Ramos (cell line): ENCODE measurements around the gene CNPY3.
"Not testable (repeated sequence)": the region's sequence is repeated elsewhere in the genome, so short reads cannot be mapped to it uniquely, and the experiment has no call there.

Experiments
- in situ Hi-C: fragments of 300-500 bp; cut with MboI; formaldehyde crosslinking; loops from one replicate; pipeline ENCODE4 v1.14.3; 2022; ENCODE audit warnings: low sequenced_read_pairs; ENCODE audit not compliant: unreplicated experiment

CNPY3 gene

GRCh38 chr6:42911171-42912021 lies 17.9 kb upstream of the CNPY3 start:
- in situ Hi-C loops = no loop called here

GRCh38 chr6:42914546-42914945 lies 14.7 kb upstream of the CNPY3 start:
- in situ Hi-C loops = no loop called here

GRCh38 chr6:42915732-42916131 lies 13.5 kb upstream of the CNPY3 start, which contains the start of gene PTCRA:
Gene PTCRA (plus strand): TSS chr6:42916053. CDS start chr6:42916070, 17 bp downstream.
- in situ Hi-C loops = no loop called here

GRCh38 chr6:42916288-42916687 lies 13.0 kb upstream of the CNPY3 start:
- in situ Hi-C loops = no loop called here

GRCh38 chr6:42921801-42922200 lies 7.5 kb upstream of the CNPY3 start:
- in situ Hi-C loops = no loop called here

GRCh38 chr6:42923666-42924065 lies 5.6 kb upstream of the CNPY3 start:
- in situ Hi-C loops = no loop called here

GRCh38 chr6:42925248-42925857 lies 3.9 kb upstream of the CNPY3 start:
- in situ Hi-C loops = no loop called here

GRCh38 chr6:42929821-42930360 lies 611 bp downstream of the CNPY3 start:
- in situ Hi-C loops = no loop called here

GRCh38 chr6:42932412-42932811 lies 3.1 kb downstream of the CNPY3 start:
- in situ Hi-C loops = no loop called here

GRCh38 chr6:42933205-42933604 lies 3.9 kb downstream of the CNPY3 start:
- in situ Hi-C loops = no loop called here

- in situ Hi-C loops = no loop called here
Measured at GRCh38 chr6:42935322-42935721, 6.0 kb downstream of the CNPY3 start.

GRCh38 chr6:42936398-42936797 lies 7.1 kb downstream of the CNPY3 start:
- in situ Hi-C loops = no loop called here

- in situ Hi-C loops = no loop called here
Measured at GRCh38 chr6:42937548-42938427, 8.5 kb downstream of the CNPY3 start.

- in situ Hi-C loops = no loop called here
Measured at GRCh38 chr6:42938428-42938796, 9.1 kb downstream of the CNPY3 start.

- in situ Hi-C loops = no loop called here
Measured at GRCh38 chr6:42938987-42939809, 9.9 kb downstream of the CNPY3 start.

- in situ Hi-C loops = no loop called here
Measured at GRCh38 chr6:42939810-42940167, 10.5 kb downstream of the CNPY3 start.

GRCh38 chr6:42940493-42941045 lies 11.3 kb downstream of the CNPY3 start:
- in situ Hi-C loops = no loop called here

GRCh38 chr6:42941356-42941755 lies 12.1 kb downstream of the CNPY3 start:
- in situ Hi-C loops = not testable (repeated sequence)

- in situ Hi-C loops = no loop called here
Measured at GRCh38 chr6:42942444-42942843, 13.2 kb downstream of the CNPY3 start.
